Measurements from ENCODE around the gene CHTF18.
A peak's percentile ranks its signal among the peaks of the same experiment; 100 is the strongest.

Gene CHTF18

GRCh38 chr16:800834-801511 lies 12.6 kb downstream of the CHTF18 start:
- Histone ChIP-seq H3K9me3 (ENCODE audit: control insufficient read depth, insufficient read depth, low read depth, low read length) (no peaks in the 10 kb centered on the region), H3K4me3 (ENCODE audit: low read depth, low read length) (no peak overlapping the region), H3K4me1 (ENCODE audit: control insufficient read depth, insufficient read depth, low read length) (peaks cover 2% of the 10 kb centered on the region; the same call in 1 of the 2 replicates), H3K27ac (ENCODE audit: extremely low read depth, low read depth, low read length) (no peak overlapping the region), H3K36me3 (ENCODE audit: control insufficient read depth in 2 of 2, insufficient read depth in 1 of 2, low read length in 2 of 2) (peaks cover 0 to 19% of the 10 kb centered on the region in 2 experiments; a peak in 1 of 3 replicates)
- ChIA-PET CTCF (interaction anchor here (0.6 to 1.6 kb wide), 3 partner anchors 81 to 255 kb away, joined by 3 to 5 read pairs (median 4); no protein-coding TSS in a partner anchor), POLR2A (interaction anchor here (0.6 to 3.7 kb wide), 6 partner anchors 13 to 252 kb away, joined by 3 to 23 read pairs (median 4); partner anchors contain the start of genes ANTKMT, CHTF18 and RPUSD1)
- TF ChIP-seq PATZ1 (tag by site-specific recombination; IDR thresholded peaks at IDR 0.05) (0 out of 2 replicates have a peak, but pooled peaks have one; percentile 6), ZNF600 (tag by site-specific recombination; IDR thresholded peaks at IDR 0.05) (no peak), ZBTB20 (tag by site-specific recombination; IDR thresholded peaks at IDR 0.05) (peak; percentile 85)

GRCh38 chr16:801584-802363 lies 13.4 kb downstream of the CHTF18 start:
- Histone ChIP-seq H3K27ac (ENCODE audit: extremely low read depth, low read depth, low read length) (no peak overlapping the region), H3K4me3 (ENCODE audit: low read depth, low read length) (no peak overlapping the region), H3K4me1 (ENCODE audit: control insufficient read depth, insufficient read depth, low read length) (peaks cover 2% of the 10 kb centered on the region; the same call in 1 of the 2 replicates), H3K9me3 (ENCODE audit: control insufficient read depth, insufficient read depth, low read depth, low read length) (no peaks in the 10 kb centered on the region), H3K36me3 (ENCODE audit: control insufficient read depth in 2 of 2, insufficient read depth in 1 of 2, low read length in 2 of 2) (peaks cover 0 to 11% of the 10 kb centered on the region in 2 experiments; a peak in 1 of 3 replicates)
- TF ChIP-seq ZNF571 (tag by site-specific recombination; IDR thresholded peaks at IDR 0.05) (no peak), ZIC2 (tag by site-specific recombination; IDR thresholded peaks at IDR 0.05) (peak; percentile 51), ZNF24 (tag by site-specific recombination; IDR thresholded peaks at IDR 0.05) (no peak), ZNF548 (tag by site-specific recombination; IDR thresholded peaks at IDR 0.05) (no peak), HIC1 (tag by site-specific recombination; IDR thresholded peaks at IDR 0.05) (peak; percentile 80), PATZ1 (tag by site-specific recombination; IDR thresholded peaks at IDR 0.05) (peak; percentile 10; the same call in 1 of the 2 replicates)
- CTCF ChIA-PET = no interaction called here
- POLR2A ChIA-PET = interaction anchor here (1.9 to 3.7 kb wide), 3 partner anchors 13 to 80 kb away, joined by 4 to 23 read pairs (median 13); partner anchors contain the start of genes ANTKMT, CHTF18 and RPUSD1

- peak; percentile 70; the same call in 1 of the 2 replicates for TF ChIP-seq BCL11A (tag by site-specific recombination; IDR thresholded peaks at IDR 0.05; ENCODE audit: low read depth)
- no peak for TF ChIP-seq ZNF555 (tag by site-specific recombination; conservative IDR thresholded peaks at IDR 0.05)
- peak; percentile 97 for TF ChIP-seq BCL11B (tag by site-specific recombination; IDR thresholded peaks at IDR 0.05; ENCODE audit: low read depth)
- no peak for TF ChIP-seq KLF1 (tag by site-specific recombination; IDR thresholded peaks at IDR 0.05)
- H3K9me3 ChIP-seq (ENCODE audit: control insufficient read depth, insufficient read depth, low read depth, low read length) = no peaks in the 10 kb centered on the region
- peaks cover 2% of the 10 kb centered on the region; the same call in 1 of the 2 replicates for H3K4me1 ChIP-seq (ENCODE audit: control insufficient read depth, insufficient read depth, low read length)
- no peak overlapping the region for H3K4me3 ChIP-seq (ENCODE audit: low read depth, low read length)
- CTCF ChIA-PET = no interaction called here
- no peak overlapping the region for H3K27ac ChIP-seq (ENCODE audit: extremely low read depth, low read depth, low read length)
- POLR2A ChIA-PET = interaction anchor here (2.2 kb wide), 1 partner anchor 14 kb away, joined by 13 read pairs; the partner anchor contains the start of genes CHTF18 and RPUSD1
- H3K36me3 ChIP-seq (ENCODE audit: control insufficient read depth in 2 of 2, insufficient read depth in 1 of 2, low read length in 2 of 2) = peaks cover 0 to 5% of the 10 kb centered on the region in 2 experiments; a peak in 1 of 3 replicates
Measured at GRCh38 chr16:802461-802860, 14.0 kb downstream of the CHTF18 start.
